D721Med (cell line): Measurements from ENCODE around the gene ATP6V1F.

Experiments
- DNase-seq: peaks from one replicate; pipeline ENCODE4 v3.0.0; 2011; ENCODE audit warnings: low spot score; ENCODE audit not compliant: insufficient read length
- FAIRE-seq: peaks from 2 replicates; lab custom pipeline; 2011; peaks lifted over from hg19 to GRCh38; lab: Jason Lieb, UNC
- TF ChIP-seq, protein P1 (sequence below): IDR thresholded peaks from 2 replicates; pipeline ENCODE4 v1.5.1; 2012; ENCODE audit warnings: mild to moderate bottlenecking, control low read depth; ENCODE audit not compliant: insufficient read depth; ENCODE audit errors: missing control alignments

The ATP6V1F gene

DNA sequence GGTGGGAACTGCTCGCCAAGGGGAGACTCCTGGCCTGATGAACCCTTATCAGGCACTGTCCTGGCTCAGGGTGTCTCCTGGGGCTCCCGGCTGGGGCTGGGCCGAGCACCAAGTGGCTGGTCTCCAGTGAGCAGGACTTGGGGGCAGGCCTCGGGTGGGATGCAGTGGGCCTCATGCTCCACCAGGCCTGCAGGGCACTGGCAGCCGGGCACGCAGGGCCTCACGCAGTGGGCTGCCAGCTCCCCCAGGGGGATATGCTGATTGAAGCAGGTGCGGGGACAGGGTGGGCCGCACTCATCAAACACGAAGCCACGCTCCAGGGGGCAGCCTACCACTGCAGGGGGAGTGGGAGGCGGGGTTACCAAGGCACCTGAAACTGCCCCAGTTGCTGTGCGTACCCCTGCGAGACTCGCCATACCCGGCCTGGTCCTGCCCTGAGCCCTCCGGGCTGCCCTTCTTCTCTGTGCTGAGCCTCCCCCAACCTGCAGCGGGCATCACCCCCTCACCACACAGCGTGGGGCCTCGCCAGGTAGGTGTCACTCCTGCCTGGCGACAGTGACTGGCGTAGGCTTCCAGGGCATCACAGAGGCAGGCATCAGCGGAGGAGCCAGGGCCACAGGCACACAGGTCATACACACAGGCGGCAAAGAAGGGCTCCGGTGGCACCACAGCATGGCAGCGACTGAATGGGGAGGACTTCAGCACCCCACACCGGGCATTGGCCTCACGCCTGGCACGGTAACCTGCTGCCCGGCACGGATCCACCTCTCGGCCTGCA, 14.5 kb downstream of the ATP6V1F start:
- no peak for DNase-seq
- no peak for FAIRE-seq
- TF ChIP-seq, protein P1, sequence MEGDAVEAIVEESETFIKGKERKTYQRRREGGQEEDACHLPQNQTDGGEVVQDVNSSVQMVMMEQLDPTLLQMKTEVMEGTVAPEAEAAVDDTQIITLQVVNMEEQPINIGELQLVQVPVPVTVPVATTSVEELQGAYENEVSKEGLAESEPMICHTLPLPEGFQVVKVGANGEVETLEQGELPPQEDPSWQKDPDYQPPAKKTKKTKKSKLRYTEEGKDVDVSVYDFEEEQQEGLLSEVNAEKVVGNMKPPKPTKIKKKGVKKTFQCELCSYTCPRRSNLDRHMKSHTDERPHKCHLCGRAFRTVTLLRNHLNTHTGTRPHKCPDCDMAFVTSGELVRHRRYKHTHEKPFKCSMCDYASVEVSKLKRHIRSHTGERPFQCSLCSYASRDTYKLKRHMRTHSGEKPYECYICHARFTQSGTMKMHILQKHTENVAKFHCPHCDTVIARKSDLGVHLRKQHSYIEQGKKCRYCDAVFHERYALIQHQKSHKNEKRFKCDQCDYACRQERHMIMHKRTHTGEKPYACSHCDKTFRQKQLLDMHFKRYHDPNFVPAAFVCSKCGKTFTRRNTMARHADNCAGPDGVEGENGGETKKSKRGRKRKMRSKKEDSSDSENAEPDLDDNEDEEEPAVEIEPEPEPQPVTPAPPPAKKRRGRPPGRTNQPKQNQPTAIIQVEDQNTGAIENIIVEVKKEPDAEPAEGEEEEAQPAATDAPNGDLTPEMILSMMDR, result no peak

DNA sequence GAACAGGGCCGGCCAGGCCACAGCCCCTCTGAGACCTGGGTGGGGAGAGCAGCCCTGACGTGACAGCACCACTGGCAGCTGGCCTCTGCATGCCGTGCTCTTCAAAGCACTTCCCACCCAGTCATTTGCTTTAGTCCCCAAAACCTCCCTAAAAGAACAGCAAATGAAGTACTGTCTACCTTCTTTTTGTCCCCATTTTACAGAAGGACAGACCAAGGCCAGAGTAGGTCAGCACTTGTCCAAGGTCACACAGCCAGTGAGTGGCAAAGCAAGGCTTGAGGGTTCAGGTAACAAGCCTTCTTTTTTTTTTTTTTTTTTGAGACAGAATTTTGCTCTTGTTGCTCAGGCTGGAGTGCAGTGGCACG, 15.1 kb downstream of the ATP6V1F start:
- DNase-seq, result no peak
- FAIRE-seq, result no peak
- TF ChIP-seq, protein P1, result no peak

DNA sequence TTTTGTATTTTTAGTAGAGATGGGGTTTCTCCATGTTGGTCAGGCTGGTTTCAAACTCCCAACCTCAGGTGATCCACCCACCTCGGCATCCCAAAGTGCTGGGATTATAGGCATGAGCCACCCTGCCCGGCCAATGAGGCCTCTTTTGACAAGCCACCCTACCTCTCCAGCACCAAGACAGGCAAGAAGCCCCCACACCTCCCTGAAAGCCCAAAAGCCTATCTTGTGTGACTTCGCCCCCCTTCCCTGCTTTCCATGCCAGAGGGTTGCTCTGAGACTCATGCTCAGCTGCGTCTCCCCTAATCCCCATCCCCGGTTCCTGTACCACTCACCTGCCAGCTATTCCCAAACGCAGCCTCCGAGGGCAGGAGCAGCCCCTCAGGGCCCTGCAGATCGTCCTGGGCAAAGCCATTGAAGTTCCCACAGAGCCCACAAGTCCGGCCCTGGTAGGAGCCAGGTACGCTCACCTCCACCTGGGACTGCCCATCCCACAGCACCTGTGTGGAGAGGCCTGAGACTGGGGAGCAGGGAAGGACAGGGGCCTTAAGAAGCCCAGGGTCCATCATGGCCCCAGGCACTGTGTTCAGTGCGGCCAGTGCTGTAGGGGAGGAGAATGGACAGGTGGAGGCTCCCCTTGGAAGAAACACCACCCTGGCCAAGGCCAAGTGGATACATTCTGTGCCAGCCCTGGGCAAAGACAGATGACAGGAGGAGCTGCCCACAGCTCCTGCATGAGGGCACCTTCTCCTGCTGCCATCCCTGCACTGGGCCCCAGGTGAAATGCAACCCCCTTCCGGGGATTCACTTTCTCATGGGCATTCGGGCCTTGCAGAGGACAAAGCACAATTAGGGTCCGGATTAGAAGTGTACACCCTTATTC, 15.8 kb downstream of the ATP6V1F start:
- FAIRE-seq, result no peak
- TF ChIP-seq, protein P1, result no peak
- DNase-seq, result no peak

DNA sequence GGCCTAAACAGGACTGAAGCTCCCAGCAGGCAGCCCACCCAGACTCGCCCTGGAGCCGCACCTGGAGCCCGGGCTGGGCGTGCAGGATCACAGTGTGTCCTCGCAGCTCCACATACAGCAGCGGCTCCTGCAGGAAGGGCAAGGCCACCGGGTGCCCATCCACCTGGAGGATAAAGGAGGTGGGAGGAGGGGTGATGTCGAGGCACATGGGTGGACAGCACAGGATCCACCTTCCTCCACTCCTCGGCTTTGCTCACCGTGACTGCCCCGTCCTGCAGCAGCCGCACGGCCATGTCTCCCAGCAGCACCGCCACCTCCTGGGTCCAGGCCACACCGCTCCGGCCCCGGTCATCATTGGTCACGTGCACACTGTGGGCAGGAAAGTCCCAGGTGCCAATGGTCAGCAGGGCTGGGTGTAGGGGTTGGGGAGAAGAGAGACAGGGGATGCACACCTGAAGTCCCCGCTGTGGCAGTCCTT, 16.8 kb downstream of the ATP6V1F start:
- TF ChIP-seq, protein P1, result no peak
- DNase-seq (no peak), FAIRE-seq (no peak)

DNA sequence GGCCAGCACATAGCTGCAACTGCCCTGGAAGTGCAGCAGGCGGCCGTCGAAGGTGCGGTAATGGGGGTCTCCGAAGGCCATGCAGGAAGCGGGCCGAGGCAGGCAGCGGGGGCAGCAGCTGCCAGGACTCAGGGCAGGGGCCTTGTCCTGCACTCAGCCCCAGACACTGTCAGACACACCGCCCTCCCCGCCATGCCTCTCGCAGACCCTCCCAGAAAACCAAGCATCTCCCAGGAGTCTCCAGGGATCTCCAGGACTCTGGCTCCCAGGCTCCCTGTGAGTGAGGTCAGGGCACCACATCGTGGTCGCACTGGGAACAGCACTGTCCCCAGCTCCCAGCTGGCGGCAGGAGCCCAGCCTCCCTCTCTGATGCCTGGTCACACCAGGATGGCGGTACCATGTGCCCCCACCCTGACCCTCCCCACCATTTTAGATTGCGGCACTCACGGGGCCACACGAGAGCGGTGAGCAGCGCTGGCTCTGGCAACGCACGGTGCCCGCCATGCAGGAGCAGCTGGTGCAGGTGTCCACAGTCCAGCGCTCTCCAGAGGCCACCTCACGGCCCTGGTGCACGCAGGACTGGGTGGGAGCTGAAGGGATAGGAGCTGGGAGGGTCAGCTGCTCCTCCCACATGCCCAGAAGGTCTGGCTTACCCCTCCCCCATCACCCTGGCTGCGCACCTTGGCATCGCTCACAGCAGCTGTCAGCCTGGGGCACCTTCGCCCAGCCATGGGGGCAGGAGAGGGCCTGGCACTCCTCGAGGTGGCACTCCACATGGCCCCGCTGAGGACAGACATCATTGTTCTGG, 17.5 kb downstream of the ATP6V1F start:
- TF ChIP-seq, protein P1, result peak; percentile 57
- DNase-seq (peak; percentile 96), FAIRE-seq (no peak)

DNA sequence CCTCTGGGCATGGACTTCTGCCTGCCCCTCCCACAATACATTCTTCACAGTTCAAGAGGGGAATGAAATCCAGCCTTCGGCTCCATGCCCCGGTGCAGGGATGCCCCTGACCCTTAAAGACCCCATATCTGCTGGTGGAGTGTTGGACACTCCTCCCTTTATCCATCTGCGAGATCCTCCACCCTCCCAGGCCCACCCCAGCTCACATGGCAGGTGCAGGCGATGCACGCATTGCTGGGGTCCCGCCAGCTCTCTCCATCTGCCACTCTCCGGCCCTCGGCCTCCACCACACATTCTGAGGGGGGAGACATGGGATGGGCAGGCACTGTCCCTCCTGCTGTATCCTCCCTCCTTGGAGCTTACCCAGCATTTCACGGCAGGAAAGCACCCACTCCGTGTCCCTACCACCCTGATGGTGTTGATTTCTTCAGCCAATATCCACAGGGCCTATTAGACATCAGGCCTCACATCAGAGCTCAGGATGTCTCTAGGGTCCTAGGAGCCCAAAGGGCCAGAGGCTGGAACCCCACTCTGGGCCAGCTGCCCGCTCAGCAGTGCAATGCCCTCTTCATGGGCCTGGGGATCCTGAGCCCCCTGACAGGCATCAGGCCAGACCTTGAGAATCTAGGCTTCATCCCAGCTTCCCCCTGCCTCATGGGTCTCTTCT, 18.3 kb downstream of the ATP6V1F start:
- FAIRE-seq, result no peak
- TF ChIP-seq, protein P1, result no peak
- no peak for DNase-seq
